ENCODE results near the gene TOP1.
"Not testable (repeated sequence)": the region's sequence is repeated elsewhere in the genome, so short reads cannot be mapped to it uniquely, and the experiment has no call there.

GRCh38 chr20:41003936-41004294, 24.7 kb upstream of the TOP1 start:
- TF ChIP-seq CTCF (conservative IDR thresholded peaks at IDR 0.05; ENCODE audit: low read depth, low read length); EZH2 (IDR thresholded peaks at IDR 0.05; ENCODE audit: low read length, unreplicated experiment): not testable (repeated sequence)

All from PC-3 (cell line).